ENCODE results near the gene TRIM43. TPM values are rescaled to one million over a fixed set of nuclear protein-coding genes. Genes with fewer than 3 reads are reported as not detected.
"Not testable (repeated sequence)": the region's sequence is repeated elsewhere in the genome, so short reads cannot be mapped to it uniquely, and the experiment has no call there.

Gene TRIM43
- total and polyA plus RNA-seq, 4 donors, result not detected

GRCh38 chr2:95622728-95623127 is 30.9 kb downstream of the TRIM43 start:
- DNase-seq; H3K27ac ChIP-seq (ENCODE audit: low read depth in 1 of 2, low read length in 2 of 2); intact Hi-C loops (cut with DNase I); H3K9me3 ChIP-seq (ENCODE audit: control insufficient read depth, low read length); H3K36me3 ChIP-seq (ENCODE audit: control insufficient read depth in 1 of 2, insufficient read depth in 2 of 2, low read length in 1 of 2); ATAC-seq (ENCODE audit: low FRiP score); H3K4me1 ChIP-seq (ENCODE audit: control insufficient read depth in 1 of 2, insufficient read depth in 2 of 2, low read length in 2 of 2); H3K4me3 ChIP-seq (ENCODE audit: low read length in 2 of 2); H3K27me3 ChIP-seq (ENCODE audit: control insufficient read depth in 1 of 2, insufficient read depth in 2 of 2, low read length in 1 of 2): not testable (repeated sequence)
- WGBS, 2 donors, result no CpG with 5 or more reads among the region's 5 CpGs

GRCh38 chr2:95630987-95631386 is 39.2 kb downstream of the TRIM43 start:
- DNase-seq; H3K36me3 ChIP-seq (ENCODE audit: control insufficient read depth in 1 of 2, insufficient read depth in 2 of 2, low read length in 1 of 2); H3K4me3 ChIP-seq (ENCODE audit: low read length in 2 of 2); H3K4me1 ChIP-seq (ENCODE audit: control insufficient read depth in 1 of 2, insufficient read depth in 2 of 2, low read length in 2 of 2); ATAC-seq (ENCODE audit: low FRiP score); H3K9me3 ChIP-seq (ENCODE audit: control insufficient read depth, low read length); H3K27ac ChIP-seq (ENCODE audit: low read depth in 1 of 2, low read length in 2 of 2); intact Hi-C loops (cut with DNase I); H3K27me3 ChIP-seq (ENCODE audit: control insufficient read depth in 1 of 2, insufficient read depth in 2 of 2, low read length in 1 of 2): not testable (repeated sequence)
- WGBS, 2 donors, result no CpG with 5 or more reads among the region's 2 CpGs

- H3K9me3 ChIP-seq (ENCODE audit: control insufficient read depth, low read length); H3K4me3 ChIP-seq (ENCODE audit: low read length in 2 of 2); H3K27ac ChIP-seq (ENCODE audit: low read depth in 1 of 2, low read length in 2 of 2); intact Hi-C loops (cut with DNase I); H3K36me3 ChIP-seq (ENCODE audit: control insufficient read depth in 1 of 2, insufficient read depth in 2 of 2, low read length in 1 of 2); DNase-seq; H3K27me3 ChIP-seq (ENCODE audit: control insufficient read depth in 1 of 2, insufficient read depth in 2 of 2, low read length in 1 of 2); H3K4me1 ChIP-seq (ENCODE audit: control insufficient read depth in 1 of 2, insufficient read depth in 2 of 2, low read length in 2 of 2); ATAC-seq (ENCODE audit: low FRiP score): not testable (repeated sequence)
- WGBS, 2 donors, result no CpG with 5 or more reads among the region's 2 CpGs
These were observed 41.9 kb downstream of the TRIM43 start for GRCh38 chr2:95633626-95634259.

- H3K27ac ChIP-seq (ENCODE audit: low read depth in 1 of 2, low read length in 2 of 2); H3K9me3 ChIP-seq (ENCODE audit: control insufficient read depth, low read length); DNase-seq; H3K36me3 ChIP-seq (ENCODE audit: control insufficient read depth in 1 of 2, insufficient read depth in 2 of 2, low read length in 1 of 2); H3K4me3 ChIP-seq (ENCODE audit: low read length in 2 of 2); H3K4me1 ChIP-seq (ENCODE audit: control insufficient read depth in 1 of 2, insufficient read depth in 2 of 2, low read length in 2 of 2); H3K27me3 ChIP-seq (ENCODE audit: control insufficient read depth in 1 of 2, insufficient read depth in 2 of 2, low read length in 1 of 2); intact Hi-C loops (cut with DNase I): not testable (repeated sequence)
- peak; percentile 69 for ATAC-seq (ENCODE audit: low FRiP score)
- 9 to 17% methylated on average over 2 of the region's 25 CpGs for WGBS, 2 donors
These were observed 48.9 kb downstream of the TRIM43 start for GRCh38 chr2:95640515-95641288.

- H3K4me1 ChIP-seq (ENCODE audit: control insufficient read depth in 1 of 2, insufficient read depth in 2 of 2, low read length in 2 of 2); ATAC-seq (ENCODE audit: low FRiP score); H3K27me3 ChIP-seq (ENCODE audit: control insufficient read depth in 1 of 2, insufficient read depth in 2 of 2, low read length in 1 of 2); H3K27ac ChIP-seq (ENCODE audit: low read depth in 1 of 2, low read length in 2 of 2); H3K36me3 ChIP-seq (ENCODE audit: control insufficient read depth in 1 of 2, insufficient read depth in 2 of 2, low read length in 1 of 2); DNase-seq; H3K4me3 ChIP-seq (ENCODE audit: low read length in 2 of 2); intact Hi-C loops (cut with DNase I); H3K9me3 ChIP-seq (ENCODE audit: control insufficient read depth, low read length): not testable (repeated sequence)
- WGBS, 2 donors, result no CpG with 5 or more reads among the region's 9 CpGs
These were observed 49.4 kb downstream of the TRIM43 start for GRCh38 chr2:95641289-95641575.

- H3K36me3 ChIP-seq (ENCODE audit: control insufficient read depth in 1 of 2, insufficient read depth in 2 of 2, low read length in 1 of 2); H3K27me3 ChIP-seq (ENCODE audit: control insufficient read depth in 1 of 2, insufficient read depth in 2 of 2, low read length in 1 of 2); H3K9me3 ChIP-seq (ENCODE audit: control insufficient read depth, low read length); H3K4me1 ChIP-seq (ENCODE audit: control insufficient read depth in 1 of 2, insufficient read depth in 2 of 2, low read length in 2 of 2); DNase-seq; intact Hi-C loops (cut with DNase I); H3K27ac ChIP-seq (ENCODE audit: low read depth in 1 of 2, low read length in 2 of 2); H3K4me3 ChIP-seq (ENCODE audit: low read length in 2 of 2): not testable (repeated sequence)
- peak; percentile 65 for ATAC-seq (ENCODE audit: low FRiP score)
- 0% methylated on average over 2 of the region's 2 CpGs; no CpG with 5 or more reads in 1 of the 2 donors for WGBS, 2 donors
These were observed 50.0 kb downstream of the TRIM43 start for GRCh38 chr2:95641787-95642186.

- 52 to 83% methylated on average over 1 to 2 of the region's 2 CpGs for WGBS, 2 donors
- ATAC-seq (ENCODE audit: low FRiP score); H3K27me3 ChIP-seq (ENCODE audit: control insufficient read depth in 1 of 2, insufficient read depth in 2 of 2, low read length in 1 of 2); H3K36me3 ChIP-seq (ENCODE audit: control insufficient read depth in 1 of 2, insufficient read depth in 2 of 2, low read length in 1 of 2); H3K4me1 ChIP-seq (ENCODE audit: control insufficient read depth in 1 of 2, insufficient read depth in 2 of 2, low read length in 2 of 2); intact Hi-C loops (cut with DNase I); H3K4me3 ChIP-seq (ENCODE audit: low read length in 2 of 2); H3K9me3 ChIP-seq (ENCODE audit: control insufficient read depth, low read length); DNase-seq: not testable (repeated sequence)
- H3K27ac ChIP-seq (ENCODE audit: low read depth in 1 of 2, low read length in 2 of 2), result peak overlapping the region in 1 of 2 donors; percentile 74
These were observed 50.6 kb downstream of the TRIM43 start for GRCh38 chr2:95642360-95642759.

GRCh38 chr2:95642951-95643350 is 51.1 kb downstream of the TRIM43 start:
- DNase-seq; ATAC-seq (ENCODE audit: low FRiP score); H3K4me1 ChIP-seq (ENCODE audit: control insufficient read depth in 1 of 2, insufficient read depth in 2 of 2, low read length in 2 of 2); H3K4me3 ChIP-seq (ENCODE audit: low read length in 2 of 2); intact Hi-C loops (cut with DNase I); H3K27me3 ChIP-seq (ENCODE audit: control insufficient read depth in 1 of 2, insufficient read depth in 2 of 2, low read length in 1 of 2); H3K9me3 ChIP-seq (ENCODE audit: control insufficient read depth, low read length); H3K27ac ChIP-seq (ENCODE audit: low read depth in 1 of 2, low read length in 2 of 2); H3K36me3 ChIP-seq (ENCODE audit: control insufficient read depth in 1 of 2, insufficient read depth in 2 of 2, low read length in 1 of 2): not testable (repeated sequence)
- WGBS, 2 donors, result 81 to 100% methylated on average over 1 of the region's 4 CpGs

- intact Hi-C loops (cut with DNase I), result not testable (repeated sequence)
These were observed 53.5 kb downstream of the TRIM43 start for GRCh38 chr2:95645312-95645711.

More at GRCh38 chr2:95645312-95645711, 53.5 kb downstream of the TRIM43 start:
- H3K4me1 ChIP-seq (ENCODE audit: control insufficient read depth in 1 of 2, insufficient read depth in 2 of 2, low read length in 2 of 2); H3K9me3 ChIP-seq (ENCODE audit: control insufficient read depth, low read length); H3K27ac ChIP-seq (ENCODE audit: low read depth in 1 of 2, low read length in 2 of 2); ATAC-seq (ENCODE audit: low FRiP score); DNase-seq; H3K4me3 ChIP-seq (ENCODE audit: low read length in 2 of 2); H3K27me3 ChIP-seq (ENCODE audit: control insufficient read depth in 1 of 2, insufficient read depth in 2 of 2, low read length in 1 of 2); H3K36me3 ChIP-seq (ENCODE audit: control insufficient read depth in 1 of 2, insufficient read depth in 2 of 2, low read length in 1 of 2): not testable (repeated sequence)
- no CpG with 5 or more reads among the region's 2 CpGs for WGBS, 2 donors

Measured in aorta (tissue), 5 donors.